ENCODE data around the gene CFD.

Gene CFD

GRCh38 chr19:843180-843835 lies 16.2 kb upstream of the CFD start:
- H3K36me3 ChIP-seq (ENCODE audit: insufficient read depth, low read length) = no peaks in the 10 kb centered on the region
- H3K9me2 ChIP-seq (replicated peaks; ENCODE audit: low read depth, low read length) = no peaks in the 10 kb centered on the region
- H3K4me1 ChIP-seq (ENCODE audit: insufficient read depth, low read length, poor library complexity, severe bottlenecking) = no peaks in the 10 kb centered on the region
- TF ChIP-seq, protein P1, sequence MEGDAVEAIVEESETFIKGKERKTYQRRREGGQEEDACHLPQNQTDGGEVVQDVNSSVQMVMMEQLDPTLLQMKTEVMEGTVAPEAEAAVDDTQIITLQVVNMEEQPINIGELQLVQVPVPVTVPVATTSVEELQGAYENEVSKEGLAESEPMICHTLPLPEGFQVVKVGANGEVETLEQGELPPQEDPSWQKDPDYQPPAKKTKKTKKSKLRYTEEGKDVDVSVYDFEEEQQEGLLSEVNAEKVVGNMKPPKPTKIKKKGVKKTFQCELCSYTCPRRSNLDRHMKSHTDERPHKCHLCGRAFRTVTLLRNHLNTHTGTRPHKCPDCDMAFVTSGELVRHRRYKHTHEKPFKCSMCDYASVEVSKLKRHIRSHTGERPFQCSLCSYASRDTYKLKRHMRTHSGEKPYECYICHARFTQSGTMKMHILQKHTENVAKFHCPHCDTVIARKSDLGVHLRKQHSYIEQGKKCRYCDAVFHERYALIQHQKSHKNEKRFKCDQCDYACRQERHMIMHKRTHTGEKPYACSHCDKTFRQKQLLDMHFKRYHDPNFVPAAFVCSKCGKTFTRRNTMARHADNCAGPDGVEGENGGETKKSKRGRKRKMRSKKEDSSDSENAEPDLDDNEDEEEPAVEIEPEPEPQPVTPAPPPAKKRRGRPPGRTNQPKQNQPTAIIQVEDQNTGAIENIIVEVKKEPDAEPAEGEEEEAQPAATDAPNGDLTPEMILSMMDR (conservative IDR thresholded peaks at IDR 0.05; ENCODE audit: low read length) = no peak
- TF ChIP-seq EZH2phosphoT487 (IDR thresholded peaks at IDR 0.05; ENCODE audit: borderline replicate concordance) = no peak
- H3K4me3 ChIP-seq (ENCODE audit: low read length, poor library complexity, severe bottlenecking) = no peak overlapping the region
- no peak overlapping the region for H2AFZ ChIP-seq (ENCODE audit: low read length)
- no peaks in the 10 kb centered on the region for H4K20me1 ChIP-seq (ENCODE audit: insufficient read depth, low read length, poor library complexity, severe bottlenecking)
- no peaks in the 10 kb centered on the region for H3K9me3 ChIP-seq (ENCODE audit: insufficient read depth, low read depth, low read length)
- H3K9ac ChIP-seq (ENCODE audit: low read depth, low read length, poor library complexity, severe bottlenecking) = no peak overlapping the region
- no peaks in the 10 kb centered on the region for H3K27me3 ChIP-seq (ENCODE audit: insufficient read depth, low read length, poor library complexity, severe bottlenecking)
- no peak overlapping the region for H3K4me2 ChIP-seq (ENCODE audit: low read depth, low read length, poor library complexity, severe bottlenecking)
- H3F3A ChIP-seq (ENCODE audit: low read depth) = no peaks in the 10 kb centered on the region
- no peaks in the 10 kb centered on the region for H3K79me2 ChIP-seq (ENCODE audit: insufficient read depth, low read length)

- TF ChIP-seq EZH2phosphoT487 (IDR thresholded peaks at IDR 0.05; ENCODE audit: borderline replicate concordance) = no peak
- TF ChIP-seq, protein P1 (conservative IDR thresholded peaks at IDR 0.05; ENCODE audit: low read length) = no peak
- H3K79me2 ChIP-seq (ENCODE audit: insufficient read depth, low read length) = no peaks in the 10 kb centered on the region
- H4K20me1 ChIP-seq (ENCODE audit: insufficient read depth, low read length, poor library complexity, severe bottlenecking) = no peaks in the 10 kb centered on the region
- no peaks in the 10 kb centered on the region for H3K27me3 ChIP-seq (ENCODE audit: insufficient read depth, low read length, poor library complexity, severe bottlenecking)
- no peak overlapping the region for H2AFZ ChIP-seq (ENCODE audit: low read length)
- no peak overlapping the region for H3K9ac ChIP-seq (ENCODE audit: low read depth, low read length, poor library complexity, severe bottlenecking)
- H3K9me3 ChIP-seq (ENCODE audit: insufficient read depth, low read depth, low read length) = no peaks in the 10 kb centered on the region
- H3K4me1 ChIP-seq (ENCODE audit: insufficient read depth, low read length, poor library complexity, severe bottlenecking) = no peaks in the 10 kb centered on the region
- H3K36me3 ChIP-seq (ENCODE audit: insufficient read depth, low read length) = no peaks in the 10 kb centered on the region
- no peak overlapping the region for H3K4me3 ChIP-seq (ENCODE audit: low read length, poor library complexity, severe bottlenecking)
- no peaks in the 10 kb centered on the region for H3F3A ChIP-seq (ENCODE audit: low read depth)
- no peaks in the 10 kb centered on the region for H3K9me2 ChIP-seq (replicated peaks; ENCODE audit: low read depth, low read length)
- no peak overlapping the region for H3K4me2 ChIP-seq (ENCODE audit: low read depth, low read length, poor library complexity, severe bottlenecking)
Measured at GRCh38 chr19:843836-844545, 15.5 kb upstream of the CFD start.

GRCh38 chr19:844546-844971 lies 14.9 kb upstream of the CFD start:
- no peak overlapping the region for H2AFZ ChIP-seq (ENCODE audit: low read length)
- no peaks in the 10 kb centered on the region for H3K36me3 ChIP-seq (ENCODE audit: insufficient read depth, low read length)
- no peaks in the 10 kb centered on the region for H3K4me1 ChIP-seq (ENCODE audit: insufficient read depth, low read length, poor library complexity, severe bottlenecking)
- no peaks in the 10 kb centered on the region for H3K27me3 ChIP-seq (ENCODE audit: insufficient read depth, low read length, poor library complexity, severe bottlenecking)
- H3K79me2 ChIP-seq (ENCODE audit: insufficient read depth, low read length) = no peaks in the 10 kb centered on the region
- no peak overlapping the region for H3K4me3 ChIP-seq (ENCODE audit: low read length, poor library complexity, severe bottlenecking)
- H3F3A ChIP-seq (ENCODE audit: low read depth) = no peaks in the 10 kb centered on the region
- H3K9me2 ChIP-seq (replicated peaks; ENCODE audit: low read depth, low read length) = no peaks in the 10 kb centered on the region
- H3K4me2 ChIP-seq (ENCODE audit: low read depth, low read length, poor library complexity, severe bottlenecking) = no peak overlapping the region
- H3K9me3 ChIP-seq (ENCODE audit: insufficient read depth, low read depth, low read length) = no peaks in the 10 kb centered on the region
- no peak overlapping the region for H3K9ac ChIP-seq (ENCODE audit: low read depth, low read length, poor library complexity, severe bottlenecking)
- TF ChIP-seq, protein P1 (conservative IDR thresholded peaks at IDR 0.05; ENCODE audit: low read length) = no peak
- no peak for TF ChIP-seq EZH2phosphoT487 (IDR thresholded peaks at IDR 0.05; ENCODE audit: borderline replicate concordance)
- H4K20me1 ChIP-seq (ENCODE audit: insufficient read depth, low read length, poor library complexity, severe bottlenecking) = no peaks in the 10 kb centered on the region
